ENCODE results near the gene RAB40B. TPM values are rescaled to one million over a fixed set of nuclear protein-coding genes. Genes with fewer than 3 reads are reported as not detected.
A peak's percentile ranks its signal among the peaks of the same experiment; 100 is the strongest.

Gene RAB40B
- total RNA-seq, 1 experiment from 2014 or later: 6.3 TPM

- intact Hi-C loops (cut with micrococcal nuclease): no loop called here
- Mint-ChIP-seq H3K27ac (ENCODE audit: low read depth, unreplicated experiment) (no peak overlapping the region), H3K9me3 (ENCODE audit: unreplicated experiment) (no peaks in the 10 kb centered on the region), H3K4me3 (ENCODE audit: unreplicated experiment) (no peak overlapping the region), H3K4me1 (ENCODE audit: insufficient read depth, unreplicated experiment) (peaks cover 8% of the 10 kb centered on the region), H3K36me3 (ENCODE audit: insufficient read depth, unreplicated experiment) (peaks cover 77% of the 10 kb centered on the region), H3K27me3 (ENCODE audit: insufficient read depth, unreplicated experiment) (no peaks in the 10 kb centered on the region)
- DNase-seq (ENCODE audit: unreplicated experiment): no peak
- no peak for TF ChIP-seq CTCF (IDR thresholded peaks at IDR 0.05; ENCODE audit: unreplicated experiment)
- ChIA-PET POLR2A (interaction anchor here (0.6 kb wide), 1 partner anchor 22 kb away, joined by 4 read pairs; no protein-coding TSS in a partner anchor), CTCF (interaction anchor here (0.7 kb wide), 1 partner anchor 56 kb away, joined by 3 read pairs; no protein-coding TSS in a partner anchor)
- BruUV-seq (replicated peaks): no TSS peak
Observed at GRCh38 chr17:82614095-82614631, 84.3 kb downstream of the RAB40B start.

- Mint-ChIP-seq H3K4me1 (ENCODE audit: insufficient read depth, unreplicated experiment) (peaks cover 8% of the 10 kb centered on the region), H3K27me3 (ENCODE audit: insufficient read depth, unreplicated experiment) (no peaks in the 10 kb centered on the region), H3K27ac (ENCODE audit: low read depth, unreplicated experiment) (peak overlapping the region; percentile 5), H3K36me3 (ENCODE audit: insufficient read depth, unreplicated experiment) (peaks cover 73% of the 10 kb centered on the region), H3K9me3 (ENCODE audit: unreplicated experiment) (no peaks in the 10 kb centered on the region), H3K4me3 (ENCODE audit: unreplicated experiment) (no peak overlapping the region)
- no peak for TF ChIP-seq CTCF (IDR thresholded peaks at IDR 0.05; ENCODE audit: unreplicated experiment)
- no TSS peak for BruUV-seq (replicated peaks)
- intact Hi-C loops (cut with micrococcal nuclease): no loop called here
- POLR2A ChIA-PET: interaction anchor here (0.6 kb wide), 1 partner anchor 21 kb away, joined by 4 read pairs; no protein-coding TSS in a partner anchor
- CTCF ChIA-PET: interaction anchor here (0.7 kb wide), 1 partner anchor 57 kb away, joined by 3 read pairs; no protein-coding TSS in a partner anchor
- DNase-seq (ENCODE audit: unreplicated experiment): no peak
Observed at GRCh38 chr17:82613283-82614094, 85.0 kb downstream of the RAB40B start.

- intact Hi-C loops (cut with micrococcal nuclease): no loop called here
- no peaks in the 10 kb centered on the region for H3K27me3 Mint-ChIP-seq (ENCODE audit: insufficient read depth, unreplicated experiment)
- H3K4me3 Mint-ChIP-seq (ENCODE audit: unreplicated experiment): no peak overlapping the region
- DNase-seq (ENCODE audit: unreplicated experiment): peak; percentile 50
- H3K36me3 Mint-ChIP-seq (ENCODE audit: insufficient read depth, unreplicated experiment): peaks cover 73% of the 10 kb centered on the region
- TF ChIP-seq CTCF (IDR thresholded peaks at IDR 0.05; ENCODE audit: unreplicated experiment): no peak
- BruUV-seq (replicated peaks): no TSS peak
- ChIA-PET CTCF (interaction anchor here (0.6 kb wide), 3 partner anchors 60 to 175 kb away, joined by 3 to 4 read pairs (median 3); no protein-coding TSS in a partner anchor), POLR2A (interaction anchor here (1.5 kb wide), 1 partner anchor 9 kb away, joined by 4 read pairs; no protein-coding TSS in a partner anchor)
- no peaks in the 10 kb centered on the region for H3K9me3 Mint-ChIP-seq (ENCODE audit: unreplicated experiment)
- peaks cover 8% of the 10 kb centered on the region for H3K4me1 Mint-ChIP-seq (ENCODE audit: insufficient read depth, unreplicated experiment)
- peak overlapping the region; percentile 12 for H3K27ac Mint-ChIP-seq (ENCODE audit: low read depth, unreplicated experiment)
Observed at GRCh38 chr17:82611140-82612058, 87.1 kb downstream of the RAB40B start.
